ENCODE data around the gene SPRY2.

SPRY2 gene

DNA sequence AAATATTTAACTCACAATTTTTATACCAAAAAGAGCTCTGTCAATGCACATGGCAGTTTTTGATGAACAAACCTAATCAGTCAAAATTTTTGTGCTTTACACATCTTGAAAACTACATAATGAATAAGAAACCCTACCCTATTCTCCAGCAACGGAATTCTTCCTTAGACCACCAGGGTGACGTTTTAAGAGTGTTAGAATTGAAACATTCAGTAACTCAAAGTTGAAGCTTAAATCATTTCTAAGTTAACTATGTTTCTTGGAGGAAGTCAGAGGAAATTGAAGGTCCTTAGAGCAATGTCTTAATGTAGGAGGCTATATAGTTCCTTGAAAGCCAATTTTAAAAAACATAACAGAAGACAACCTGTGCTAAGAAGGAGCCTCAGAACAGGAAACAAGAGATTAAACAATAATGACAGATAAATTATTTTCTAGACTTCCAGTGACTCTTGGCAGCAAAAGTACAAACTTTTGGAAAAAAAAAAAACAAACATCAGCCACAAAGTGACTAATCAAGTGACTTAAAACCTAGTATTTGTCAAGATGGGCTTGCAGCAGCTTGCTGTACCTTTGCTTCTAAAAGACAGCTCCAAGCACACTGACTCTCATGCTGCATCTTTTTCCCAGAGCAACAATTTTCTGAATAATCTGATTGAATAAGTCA, 6.2 kb downstream of the SPRY2 start:
- H2AFZ ChIP-seq (ENCODE audit: low read length): no peak overlapping the region
- no peak for DNase-seq
- no peak overlapping the region for H3K9ac ChIP-seq (ENCODE audit: low read length)
- no peaks in the 10 kb centered on the region; the same call in 1 of the 2 replicates for H3K27me3 ChIP-seq (replicated peaks; ENCODE audit: insufficient read depth, low read length)
- H3K27ac ChIP-seq (ENCODE audit: low read length): no peak overlapping the region
- no peaks in the 10 kb centered on the region for H3K9me3 ChIP-seq (replicated peaks; ENCODE audit: insufficient read depth, low read length)
- no peaks in the 10 kb centered on the region for H3K36me3 ChIP-seq (replicated peaks; ENCODE audit: insufficient read depth, low read length)
- no peaks in the 10 kb centered on the region for H3K9me2 ChIP-seq (replicated peaks; ENCODE audit: insufficient read depth, low read length)
- H3K4me3 ChIP-seq (ENCODE audit: low read length): no peak overlapping the region
- TF ChIP-seq, protein P1, sequence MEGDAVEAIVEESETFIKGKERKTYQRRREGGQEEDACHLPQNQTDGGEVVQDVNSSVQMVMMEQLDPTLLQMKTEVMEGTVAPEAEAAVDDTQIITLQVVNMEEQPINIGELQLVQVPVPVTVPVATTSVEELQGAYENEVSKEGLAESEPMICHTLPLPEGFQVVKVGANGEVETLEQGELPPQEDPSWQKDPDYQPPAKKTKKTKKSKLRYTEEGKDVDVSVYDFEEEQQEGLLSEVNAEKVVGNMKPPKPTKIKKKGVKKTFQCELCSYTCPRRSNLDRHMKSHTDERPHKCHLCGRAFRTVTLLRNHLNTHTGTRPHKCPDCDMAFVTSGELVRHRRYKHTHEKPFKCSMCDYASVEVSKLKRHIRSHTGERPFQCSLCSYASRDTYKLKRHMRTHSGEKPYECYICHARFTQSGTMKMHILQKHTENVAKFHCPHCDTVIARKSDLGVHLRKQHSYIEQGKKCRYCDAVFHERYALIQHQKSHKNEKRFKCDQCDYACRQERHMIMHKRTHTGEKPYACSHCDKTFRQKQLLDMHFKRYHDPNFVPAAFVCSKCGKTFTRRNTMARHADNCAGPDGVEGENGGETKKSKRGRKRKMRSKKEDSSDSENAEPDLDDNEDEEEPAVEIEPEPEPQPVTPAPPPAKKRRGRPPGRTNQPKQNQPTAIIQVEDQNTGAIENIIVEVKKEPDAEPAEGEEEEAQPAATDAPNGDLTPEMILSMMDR (IDR thresholded peaks at IDR 0.05; ENCODE audit: low read length): no peak
- TF ChIP-seq EZH2phosphoT487 (IDR thresholded peaks at IDR 0.05; ENCODE audit: low read length) (no peak), EZH2 (optimal IDR thresholded peaks at IDR 0.05; ENCODE audit: low read depth, low read length) (no peak)
- no peaks in the 10 kb centered on the region for H4K20me1 ChIP-seq (ENCODE audit: insufficient read depth, low read length)
- no peaks in the 10 kb centered on the region for H3K4me1 ChIP-seq (ENCODE audit: low read length)
- H3K79me2 ChIP-seq (ENCODE audit: low read length): no peaks in the 10 kb centered on the region
- no peaks in the 10 kb centered on the region for H3F3A ChIP-seq (ENCODE audit: insufficient read depth, low read length)
- no peak overlapping the region for H3K4me2 ChIP-seq (ENCODE audit: low read depth, low read length)

DNA sequence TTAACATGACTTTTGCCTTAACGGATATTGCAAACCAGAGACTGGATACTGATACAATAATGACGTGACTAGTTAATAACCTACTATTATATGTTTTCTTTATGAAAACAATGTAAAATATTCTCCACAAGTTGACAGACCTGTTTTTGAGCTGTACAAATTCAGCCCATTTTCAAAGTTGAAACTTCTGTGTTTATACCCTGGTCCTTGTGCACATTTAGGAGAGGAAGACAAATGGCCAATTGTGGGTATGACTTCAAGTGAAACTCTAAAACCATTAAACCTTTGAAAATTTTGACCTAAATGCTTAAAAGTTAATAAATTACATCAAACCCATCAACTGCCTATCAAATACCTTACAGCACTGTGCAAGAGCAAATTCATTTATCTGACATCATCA, 8.9 kb downstream of the SPRY2 start:
- H3K79me2 ChIP-seq (ENCODE audit: low read length): no peaks in the 10 kb centered on the region
- H3K4me2 ChIP-seq (ENCODE audit: low read depth, low read length): no peak overlapping the region
- no peaks in the 10 kb centered on the region for H4K20me1 ChIP-seq (ENCODE audit: insufficient read depth, low read length)
- no peak for DNase-seq
- no peaks in the 10 kb centered on the region for H3K9me2 ChIP-seq (replicated peaks; ENCODE audit: insufficient read depth, low read length)
- no peaks in the 10 kb centered on the region for H3K4me1 ChIP-seq (ENCODE audit: low read length)
- no peak overlapping the region for H3K4me3 ChIP-seq (ENCODE audit: low read length)
- no peaks in the 10 kb centered on the region for H3K36me3 ChIP-seq (replicated peaks; ENCODE audit: insufficient read depth, low read length)
- H2AFZ ChIP-seq (ENCODE audit: low read length): no peak overlapping the region
- H3K9ac ChIP-seq (ENCODE audit: low read length): no peak overlapping the region
- no peak overlapping the region for H3K27ac ChIP-seq (ENCODE audit: low read length)
- TF ChIP-seq, protein P1 (IDR thresholded peaks at IDR 0.05; ENCODE audit: low read length): no peak
- no peak for TF ChIP-seq EZH2phosphoT487 (IDR thresholded peaks at IDR 0.05; ENCODE audit: low read length)
- no peak for TF ChIP-seq EZH2 (optimal IDR thresholded peaks at IDR 0.05; ENCODE audit: low read depth, low read length)
- no peaks in the 10 kb centered on the region for H3F3A ChIP-seq (ENCODE audit: insufficient read depth, low read length)
- no peaks in the 10 kb centered on the region for H3K9me3 ChIP-seq (replicated peaks; ENCODE audit: insufficient read depth, low read length)
- no peaks in the 10 kb centered on the region for H3K27me3 ChIP-seq (replicated peaks; ENCODE audit: insufficient read depth, low read length)

DNA sequence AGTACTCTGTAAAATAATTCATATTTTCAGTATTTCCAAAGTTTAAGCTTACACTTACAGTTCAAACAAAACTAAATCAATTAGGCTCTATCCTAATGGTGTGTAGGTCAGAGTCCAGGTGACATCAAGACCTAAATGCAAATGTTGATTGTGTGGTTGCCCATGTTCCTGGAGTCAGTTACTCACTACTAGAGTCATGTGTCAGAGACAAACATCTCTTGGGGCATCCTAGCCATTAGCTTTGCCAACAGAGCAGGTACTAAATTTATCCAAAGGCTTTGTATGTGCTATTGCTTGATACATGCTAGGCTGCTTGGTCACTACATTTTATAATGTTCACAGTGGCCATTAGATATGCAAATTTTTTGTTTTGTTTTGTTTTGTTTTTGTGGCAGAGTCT, 11.7 kb downstream of the SPRY2 start:
- H3K36me3 ChIP-seq (replicated peaks; ENCODE audit: insufficient read depth, low read length): no peaks in the 10 kb centered on the region
- no peaks in the 10 kb centered on the region for H3K9me2 ChIP-seq (replicated peaks; ENCODE audit: insufficient read depth, low read length)
- no peaks in the 10 kb centered on the region for H3K9me3 ChIP-seq (replicated peaks; ENCODE audit: insufficient read depth, low read length)
- H3K27me3 ChIP-seq (replicated peaks; ENCODE audit: insufficient read depth, low read length): no peaks in the 10 kb centered on the region
- no peak overlapping the region for H3K4me2 ChIP-seq (ENCODE audit: low read depth, low read length)
- no peak for DNase-seq
- H3F3A ChIP-seq (ENCODE audit: insufficient read depth, low read length): no peaks in the 10 kb centered on the region
- TF ChIP-seq, protein P1 (IDR thresholded peaks at IDR 0.05; ENCODE audit: low read length): no peak
- H3K4me3 ChIP-seq (ENCODE audit: low read length): no peak overlapping the region
- H3K27ac ChIP-seq (ENCODE audit: low read length): no peak overlapping the region
- H2AFZ ChIP-seq (ENCODE audit: low read length): no peak overlapping the region
- H3K9ac ChIP-seq (ENCODE audit: low read length): no peak overlapping the region
- no peaks in the 10 kb centered on the region for H4K20me1 ChIP-seq (ENCODE audit: insufficient read depth, low read length)
- no peaks in the 10 kb centered on the region for H3K4me1 ChIP-seq (ENCODE audit: low read length)
- no peaks in the 10 kb centered on the region for H3K79me2 ChIP-seq (ENCODE audit: low read length)
